ENCODE results near the gene ROR1. TPM values are rescaled to one million over a fixed set of nuclear protein-coding genes. Genes with fewer than 3 reads are reported as not detected.

Gene ROR1
- total and polyA plus RNA-seq, 10 of the 15 experiments (the other 5 are each of a cell fraction or from before 2014, with no cell fraction given) = 0.02 to 0.08 (median 0.05) TPM; not detected in 6

DNA sequence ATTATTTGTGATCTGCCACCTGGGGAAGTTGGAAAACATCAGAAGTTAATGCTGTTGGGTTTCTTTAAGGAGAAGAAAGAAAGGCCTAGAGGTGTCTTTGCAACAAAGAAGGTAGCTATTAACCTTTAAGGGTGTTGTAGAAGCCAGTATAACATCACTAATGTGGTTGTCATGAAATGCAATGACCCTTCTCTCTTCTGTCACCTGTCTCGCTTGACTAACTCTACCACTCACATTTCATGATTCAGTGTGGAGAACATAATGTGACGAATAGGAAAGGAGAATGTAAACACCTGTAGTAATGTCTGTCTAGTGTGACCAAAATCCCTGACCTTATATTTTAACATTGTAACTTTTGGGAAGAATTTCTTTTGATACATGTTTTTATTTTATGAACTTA, 217.9 kb downstream of the ROR1 start (continued):
- TF ChIP-seq, protein P1, sequence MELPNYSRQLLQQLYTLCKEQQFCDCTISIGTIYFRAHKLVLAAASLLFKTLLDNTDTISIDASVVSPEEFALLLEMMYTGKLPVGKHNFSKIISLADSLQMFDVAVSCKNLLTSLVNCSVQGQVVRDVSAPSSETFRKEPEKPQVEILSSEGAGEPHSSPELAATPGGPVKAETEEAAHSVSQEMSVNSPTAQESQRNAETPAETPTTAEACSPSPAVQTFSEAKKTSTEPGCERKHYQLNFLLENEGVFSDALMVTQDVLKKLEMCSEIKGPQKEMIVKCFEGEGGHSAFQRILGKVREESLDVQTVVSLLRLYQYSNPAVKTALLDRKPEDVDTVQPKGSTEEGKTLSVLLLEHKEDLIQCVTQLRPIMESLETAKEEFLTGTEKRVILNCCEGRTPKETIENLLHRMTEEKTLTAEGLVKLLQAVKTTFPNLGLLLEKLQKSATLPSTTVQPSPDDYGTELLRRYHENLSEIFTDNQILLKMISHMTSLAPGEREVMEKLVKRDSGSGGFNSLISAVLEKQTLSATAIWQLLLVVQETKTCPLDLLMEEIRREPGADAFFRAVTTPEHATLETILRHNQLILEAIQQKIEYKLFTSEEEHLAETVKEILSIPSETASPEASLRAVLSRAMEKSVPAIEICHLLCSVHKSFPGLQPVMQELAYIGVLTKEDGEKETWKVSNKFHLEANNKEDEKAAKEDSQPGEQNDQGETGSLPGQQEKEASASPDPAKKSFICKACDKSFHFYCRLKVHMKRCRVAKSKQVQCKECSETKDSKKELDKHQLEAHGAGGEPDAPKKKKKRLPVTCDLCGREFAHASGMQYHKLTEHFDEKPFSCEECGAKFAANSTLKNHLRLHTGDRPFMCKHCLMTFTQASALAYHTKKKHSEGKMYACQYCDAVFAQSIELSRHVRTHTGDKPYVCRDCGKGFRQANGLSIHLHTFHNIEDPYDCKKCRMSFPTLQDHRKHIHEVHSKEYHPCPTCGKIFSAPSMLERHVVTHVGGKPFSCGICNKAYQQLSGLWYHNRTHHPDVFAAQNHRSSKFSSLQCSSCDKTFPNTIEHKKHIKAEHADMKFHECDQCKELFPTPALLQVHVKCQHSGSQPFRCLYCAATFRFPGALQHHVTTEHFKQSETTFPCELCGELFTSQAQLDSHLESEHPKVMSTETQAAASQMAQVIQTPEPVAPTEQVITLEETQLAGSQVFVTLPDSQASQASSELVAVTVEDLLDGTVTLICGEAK (IDR thresholded peaks at IDR 0.05; ENCODE audit: borderline replicate concordance) = no peak
- TF ChIP-seq, protein P2, sequence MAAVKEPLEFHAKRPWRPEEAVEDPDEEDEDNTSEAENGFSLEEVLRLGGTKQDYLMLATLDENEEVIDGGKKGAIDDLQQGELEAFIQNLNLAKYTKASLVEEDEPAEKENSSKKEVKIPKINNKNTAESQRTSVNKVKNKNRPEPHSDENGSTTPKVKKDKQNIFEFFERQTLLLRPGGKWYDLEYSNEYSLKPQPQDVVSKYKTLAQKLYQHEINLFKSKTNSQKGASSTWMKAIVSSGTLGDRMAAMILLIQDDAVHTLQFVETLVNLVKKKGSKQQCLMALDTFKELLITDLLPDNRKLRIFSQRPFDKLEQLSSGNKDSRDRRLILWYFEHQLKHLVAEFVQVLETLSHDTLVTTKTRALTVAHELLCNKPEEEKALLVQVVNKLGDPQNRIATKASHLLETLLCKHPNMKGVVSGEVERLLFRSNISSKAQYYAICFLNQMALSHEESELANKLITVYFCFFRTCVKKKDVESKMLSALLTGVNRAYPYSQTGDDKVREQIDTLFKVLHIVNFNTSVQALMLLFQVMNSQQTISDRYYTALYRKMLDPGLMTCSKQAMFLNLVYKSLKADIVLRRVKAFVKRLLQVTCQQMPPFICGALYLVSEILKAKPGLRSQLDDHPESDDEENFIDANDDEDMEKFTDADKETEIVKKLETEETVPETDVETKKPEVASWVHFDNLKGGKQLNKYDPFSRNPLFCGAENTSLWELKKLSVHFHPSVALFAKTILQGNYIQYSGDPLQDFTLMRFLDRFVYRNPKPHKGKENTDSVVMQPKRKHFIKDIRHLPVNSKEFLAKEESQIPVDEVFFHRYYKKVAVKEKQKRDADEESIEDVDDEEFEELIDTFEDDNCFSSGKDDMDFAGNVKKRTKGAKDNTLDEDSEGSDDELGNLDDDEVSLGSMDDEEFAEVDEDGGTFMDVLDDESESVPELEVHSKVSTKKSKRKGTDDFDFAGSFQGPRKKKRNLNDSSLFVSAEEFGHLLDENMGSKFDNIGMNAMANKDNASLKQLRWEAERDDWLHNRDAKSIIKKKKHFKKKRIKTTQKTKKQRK (IDR thresholded peaks at IDR 0.05; ENCODE audit: low read depth, low read length) = no peak
- TF ChIP-seq KLF5 (IDR thresholded peaks at IDR 0.05; ENCODE audit: partially characterized antibody) = no peak
- no peak for TF ChIP-seq SREBF2 (IDR thresholded peaks at IDR 0.05; ENCODE audit: low read length)
- TF ChIP-seq ZNF207 (IDR thresholded peaks at IDR 0.05; ENCODE audit: borderline replicate concordance) = no peak
- TF ChIP-seq, protein P3, sequence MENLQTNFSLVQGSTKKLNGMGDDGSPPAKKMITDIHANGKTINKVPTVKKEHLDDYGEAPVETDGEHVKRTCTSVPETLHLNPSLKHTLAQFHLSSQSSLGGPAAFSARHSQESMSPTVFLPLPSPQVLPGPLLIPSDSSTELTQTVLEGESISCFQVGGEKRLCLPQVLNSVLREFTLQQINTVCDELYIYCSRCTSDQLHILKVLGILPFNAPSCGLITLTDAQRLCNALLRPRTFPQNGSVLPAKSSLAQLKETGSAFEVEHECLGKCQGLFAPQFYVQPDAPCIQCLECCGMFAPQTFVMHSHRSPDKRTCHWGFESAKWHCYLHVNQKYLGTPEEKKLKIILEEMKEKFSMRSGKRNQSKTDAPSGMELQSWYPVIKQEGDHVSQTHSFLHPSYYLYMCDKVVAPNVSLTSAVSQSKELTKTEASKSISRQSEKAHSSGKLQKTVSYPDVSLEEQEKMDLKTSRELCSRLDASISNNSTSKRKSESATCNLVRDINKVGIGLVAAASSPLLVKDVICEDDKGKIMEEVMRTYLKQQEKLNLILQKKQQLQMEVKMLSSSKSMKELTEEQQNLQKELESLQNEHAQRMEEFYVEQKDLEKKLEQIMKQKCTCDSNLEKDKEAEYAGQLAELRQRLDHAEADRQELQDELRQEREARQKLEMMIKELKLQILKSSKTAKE (IDR thresholded peaks at IDR 0.05; ENCODE audit: low read depth, poor library complexity, severe bottlenecking) = no peak
- TF ChIP-seq ASH2L (IDR thresholded peaks at IDR 0.05; ENCODE audit: borderline replicate concordance, low read depth) = no peak
- no peak for TF ChIP-seq SUPT20H (IDR thresholded peaks at IDR 0.05; ENCODE audit: borderline replicate concordance, control insufficient read depth, low read depth, low read length)
